Measurements from ENCODE around the gene NIP7. TPM values are rescaled to one million over a fixed set of nuclear protein-coding genes. Genes with fewer than 3 reads are reported as not detected.

NIP7 gene
- total and polyA plus RNA-seq, 2 donors (not counting 3 experiments of a cell fraction or from before 2014, with no cell fraction given) = 8.8 to 46.8 TPM

- intact Hi-C loops (cut with micrococcal nuclease) (no loop called here), dilution Hi-C loops (cut with MboI; ENCODE audit: extremely low pct_ligation_motif_present, low sequenced_read_pairs) (no loop called here)
- H3K9ac ChIP-seq (replicated peaks; ENCODE audit: extremely low read depth, insufficient read depth, low read length) = no peak overlapping the region
- no peaks in the 10 kb centered on the region for H3K27me3 ChIP-seq (ENCODE audit: control insufficient read depth in 2 of 2, insufficient read depth in 2 of 2, low read length in 2 of 2)
- no peak overlapping the region for H3K4me3 ChIP-seq (replicated peaks in 1 of 3; ENCODE audit: insufficient read depth in 1 of 3, low read depth in 1 of 3, low read length in 3 of 3)
- H3K79me2 ChIP-seq (ENCODE audit: control insufficient read depth, insufficient read depth, low read length) = no peaks in the 10 kb centered on the region
- no peaks in the 10 kb centered on the region for H3K9me3 ChIP-seq (replicated peaks; ENCODE audit: control insufficient read depth, insufficient read depth, low read length)
- no peaks in the 10 kb centered on the region for H4K20me1 ChIP-seq (replicated peaks; ENCODE audit: control insufficient read depth, extremely low read depth, insufficient read depth, low read length)
- peaks cover 6% of the 10 kb centered on the region in 2 experiments for H3K36me3 ChIP-seq (ENCODE audit: control insufficient read depth in 2 of 2, extremely low read depth in 1 of 2, insufficient read depth in 2 of 2, low read length in 2 of 2)
- peaks cover 21% of the 10 kb centered on the region for H3K4me1 ChIP-seq (ENCODE audit: control insufficient read depth, extremely low read depth, insufficient read depth, low read length)
- FAIRE-seq = no peak
- ChIA-PET CTCF (interaction anchor here (0.7 to 5.8 kb wide), 4 partner anchors 9 to 255 kb away, joined by 3 to 30 read pairs (median 3); no protein-coding TSS in a partner anchor), POLR2A (no interaction called here)
- no peak for DNase-seq (ENCODE audit: low read depth, low spot score)
- no TSS peak for BruUV-seq (replicated peaks)
- H2AFZ ChIP-seq (ENCODE audit: low read depth, low read length) = no peak overlapping the region
- H3K4me2 ChIP-seq (ENCODE audit: insufficient read depth, low read length) = no peak overlapping the region
- TF ChIP-seq CTCF (IDR thresholded peaks at IDR 0.05; ENCODE audit: extremely low read depth in 1 of 2, insufficient read depth in 1 of 2, low read depth in 1 of 2, low read length in 2 of 2) (no peak), JUN (IDR thresholded peaks at IDR 0.05; ENCODE audit: borderline replicate concordance, insufficient read depth, insufficient read length, low read depth) (no peak), POLR2AphosphoS5 (IDR thresholded peaks at IDR 0.05; ENCODE audit: insufficient read depth, low read depth, low read length) (no peak), EZH2 (IDR thresholded peaks at IDR 0.05; ENCODE audit: borderline replicate concordance, low read depth, low read length, severe bottlenecking) (no peak), POLR2A (IDR thresholded peaks at IDR 0.05; ENCODE audit: low read depth, low read length) (no peak), GATA2 (IDR thresholded peaks at IDR 0.05; ENCODE audit: insufficient read depth, insufficient read length, low read depth, low read length) (no peak), MYC (IDR thresholded peaks at IDR 0.05; ENCODE audit: low read depth, low read length) (no peak), FOS (IDR thresholded peaks at IDR 0.05; ENCODE audit: borderline replicate concordance, insufficient read depth, low read length) (no peak)
- TF ChIP-seq, protein P1, sequence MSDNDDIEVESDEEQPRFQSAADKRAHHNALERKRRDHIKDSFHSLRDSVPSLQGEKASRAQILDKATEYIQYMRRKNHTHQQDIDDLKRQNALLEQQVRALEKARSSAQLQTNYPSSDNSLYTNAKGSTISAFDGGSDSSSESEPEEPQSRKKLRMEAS (IDR thresholded peaks at IDR 0.05; ENCODE audit: insufficient read depth, insufficient read length) = no peak
- H3K9me1 ChIP-seq (replicated peaks; ENCODE audit: control insufficient read depth, extremely low read depth, insufficient read depth, low read length) = no peaks in the 10 kb centered on the region
- no peak overlapping the region for H3K27ac ChIP-seq (ENCODE audit: insufficient read depth, low read depth, low read length)
Measured at GRCh38 chr16:69302301-69302700, 37.3 kb upstream of the NIP7 start.
